Daoy (cell line): ENCODE results near the gene HADHB. TPM values are rescaled to one million over a fixed set of nuclear protein-coding genes. Genes with fewer than 3 reads are reported as not detected.
"Not testable (repeated sequence)": the region's sequence is repeated elsewhere in the genome, so short reads cannot be mapped to it uniquely, and the experiment has no call there.

ENCODE experiments used
- DNase-seq: peaks from one replicate; pipeline ENCODE4 v3.0.0-alpha.2; 2015; ENCODE audit warnings: low read depth
- total RNA-seq: library from RNA; depleted of rRNA; stranded (reverse); fragments of >200 nt; shearing (Covaris generic); gene quantifications from 2 replicates; pipeline ENCODE4 v1.2.3, GENCODE V29; 2014; rRNA removed

Gene HADHB
- total RNA-seq, 1 experiment from 2014 or later: 83.9 TPM

DNA sequence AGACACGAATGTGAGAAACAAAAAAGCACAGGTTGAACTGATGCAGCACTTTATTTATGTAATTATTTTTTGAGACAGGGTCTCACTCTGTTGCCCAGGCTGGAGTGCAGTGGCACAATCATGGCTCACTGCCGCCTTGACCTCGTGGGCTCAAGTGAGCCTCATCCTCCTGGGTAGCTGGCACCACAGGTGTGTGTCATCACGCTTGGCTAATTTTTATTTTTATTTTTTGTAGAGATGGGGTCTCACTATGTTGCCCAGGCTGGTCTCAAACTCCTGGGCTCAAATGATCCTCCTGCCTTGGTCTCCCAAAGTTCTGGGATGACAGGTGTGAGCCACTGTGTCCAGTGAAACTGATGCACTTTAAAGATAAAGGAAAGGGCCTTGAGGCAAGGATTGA lies 84.3 kb downstream of the HADHB start:
- not testable (repeated sequence) for DNase-seq

DNA sequence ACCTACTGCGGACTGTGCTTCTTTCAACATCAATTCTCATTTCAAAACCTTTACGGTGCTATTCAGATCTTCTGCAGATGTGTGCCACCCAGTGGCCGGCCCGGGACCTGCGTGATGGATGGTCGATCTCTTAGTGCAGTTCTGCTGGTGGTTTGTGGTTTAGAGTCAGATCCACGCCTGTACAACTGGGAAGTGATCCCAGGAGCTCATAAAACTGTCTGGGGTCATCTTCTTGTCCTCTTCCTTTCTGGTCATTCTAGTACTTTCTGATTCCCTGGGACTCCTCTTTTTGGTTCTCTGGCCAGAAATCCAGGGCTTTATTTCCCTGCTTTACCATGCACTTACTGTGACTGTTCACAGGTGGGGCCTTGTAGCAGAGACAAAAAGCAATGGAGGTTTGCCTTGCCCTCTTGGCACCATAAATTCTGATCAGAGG lies 85.4 kb downstream of the HADHB start:
- peak; percentile 83 for DNase-seq

DNA sequence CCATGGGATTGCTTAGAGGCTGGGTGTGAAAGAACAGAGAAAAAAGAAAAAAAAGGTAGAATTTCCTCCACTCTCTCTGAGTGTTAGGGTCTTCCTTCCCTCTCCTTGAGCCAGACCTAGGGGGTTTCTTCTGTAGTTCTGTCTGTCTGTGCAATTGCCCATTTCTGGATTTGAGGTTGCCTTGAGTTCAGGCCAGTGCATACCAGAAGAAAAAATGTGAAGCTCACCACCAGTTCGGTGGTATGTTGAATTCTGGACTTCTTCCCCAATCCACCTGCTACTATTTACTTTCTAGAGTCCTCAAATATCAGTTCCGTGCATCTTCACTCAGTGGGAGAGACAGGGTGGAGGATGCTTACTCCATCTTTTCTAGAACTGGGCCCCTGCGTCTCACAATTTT lies 85.9 kb downstream of the HADHB start:
- DNase-seq: no peak

DNA sequence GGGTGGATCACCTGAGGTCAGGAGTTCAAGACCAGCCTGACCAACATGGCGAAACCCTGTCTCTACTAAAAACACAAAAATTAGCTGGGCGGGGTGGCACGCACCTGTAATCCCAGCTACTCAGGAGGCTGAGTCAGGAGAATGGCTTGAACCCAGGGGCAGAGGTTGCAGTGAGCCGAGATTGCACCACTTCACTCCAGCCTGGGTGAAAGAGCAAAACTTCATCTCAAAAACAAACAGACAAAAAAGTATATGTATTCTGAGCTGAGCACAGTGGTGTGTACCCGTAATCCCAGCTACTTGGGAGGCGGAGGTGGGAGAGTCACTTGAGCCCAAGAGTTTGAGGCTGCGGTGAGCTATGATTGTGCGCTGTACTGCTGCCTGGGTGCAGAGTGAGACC lies 86.6 kb downstream of the HADHB start:
- not testable (repeated sequence) for DNase-seq

DNA sequence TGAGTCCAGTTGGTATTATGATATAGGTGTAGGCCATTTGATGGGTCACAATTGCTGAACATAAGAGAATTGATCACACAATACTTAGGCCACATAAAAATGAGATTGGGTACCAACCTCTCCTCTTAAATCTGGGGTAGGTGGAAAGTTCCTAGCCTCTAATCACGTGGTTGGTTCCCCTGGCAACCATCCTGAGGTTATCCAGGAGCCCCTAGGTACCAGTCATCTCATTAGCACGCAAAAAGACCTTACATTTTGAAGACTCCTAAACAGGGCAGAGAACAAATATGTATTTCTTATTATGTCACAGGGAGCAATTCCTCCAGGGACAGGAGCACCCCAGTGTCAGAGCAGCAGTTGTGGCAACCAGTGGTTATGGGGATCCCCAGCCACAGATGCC lies 88.6 kb downstream of the HADHB start:
- no peak for DNase-seq

DNA sequence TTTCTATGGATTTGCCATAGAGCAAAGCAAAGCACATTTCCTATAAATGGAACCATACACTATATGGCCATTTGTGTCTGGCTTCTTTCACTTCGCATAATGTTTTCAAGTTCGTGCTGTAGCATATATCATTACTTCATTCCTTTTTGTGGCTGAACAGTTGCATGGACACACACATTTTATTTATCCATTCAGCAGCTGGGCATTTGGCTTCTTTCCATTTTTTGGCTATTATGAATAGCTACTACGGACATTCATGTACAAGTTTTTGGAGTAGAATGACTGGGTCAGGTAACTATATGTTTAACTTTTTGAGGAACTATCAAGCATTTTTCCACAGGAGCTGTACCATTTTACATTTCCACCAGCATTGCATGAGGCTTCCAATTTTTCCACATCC lies 90.5 kb downstream of the HADHB start:
- DNase-seq: no peak

DNA sequence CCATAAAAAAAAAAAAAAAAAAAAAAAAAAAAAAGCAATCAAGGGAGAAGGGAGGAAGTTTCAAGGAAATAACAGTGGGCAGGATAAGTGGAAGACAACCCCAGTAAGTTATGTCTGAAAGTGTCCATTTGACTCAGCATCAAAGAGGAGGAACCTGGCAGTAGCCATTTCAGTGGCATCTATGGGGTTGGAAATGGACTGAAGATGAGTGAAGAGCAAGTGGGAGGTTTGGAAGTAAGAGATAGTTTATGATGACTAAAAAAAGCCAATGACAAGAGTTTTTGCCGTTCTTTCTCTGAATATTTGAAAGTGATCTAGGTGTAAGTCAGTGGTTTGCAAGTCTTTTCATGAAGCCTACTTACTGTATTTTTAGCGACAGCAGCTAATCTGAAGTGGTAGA lies 92.0 kb downstream of the HADHB start:
- DNase-seq: no peak

DNA sequence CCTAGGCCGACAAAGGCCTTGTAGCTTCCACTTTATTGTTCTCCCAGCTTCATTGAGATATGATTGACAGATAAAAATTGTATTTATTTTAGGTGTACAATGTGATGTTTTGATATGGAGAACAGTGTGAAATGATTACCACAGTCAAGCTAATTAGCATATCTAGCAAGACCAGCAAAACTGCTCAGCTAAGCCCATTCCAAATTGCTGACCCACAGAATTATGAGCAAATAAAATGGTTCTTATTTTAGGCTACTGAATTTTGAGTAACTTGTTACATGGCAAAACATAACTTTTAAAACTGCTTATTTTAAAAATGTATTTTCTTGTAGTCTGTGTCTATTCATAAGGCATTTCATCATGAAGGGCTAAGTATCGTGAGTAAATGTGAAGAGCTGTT lies 92.6 kb downstream of the HADHB start:
- DNase-seq: no peak

Other genes starting within 250 kb of the HADHB start
- gene RAB10, start 210.9 kb upstream of the HADHB start, total RNA-seq: 117 and 158 TPM in 2 replicates
- 0.06 and 0.65 TPM in 2 replicates for gene GAREM2, start 71.9 kb upstream of the HADHB start, total RNA-seq
- gene HADHA, start 307 bp upstream of the HADHB start, total RNA-seq: 89.7 and 101 TPM in 2 replicates
- 26.1 and 33.2 TPM in 2 replicates for gene SELENOI, start 101.2 kb downstream of the HADHB start, total RNA-seq
- gene ADGRF3, start 101.8 kb downstream of the HADHB start, total RNA-seq: 0.06 TPM in 1 of 2 replicates, not detected in the other
- not detected in 2 replicates for gene DRC1, start 157.0 kb downstream of the HADHB start, total RNA-seq
- gene OTOF, start 233.2 kb downstream of the HADHB start, total RNA-seq: not detected in 2 replicates